Vagina (tissue), 2 donors: Measurements from ENCODE around the gene SBF2.

ENCODE experiments used
- POLR2A ChIP-seq, 2 donors: fragments of 450-650 bp; IDR thresholded peaks; one replicate each; pipeline ENCODE4 v1.6.1; 2017; ENCODE audit warnings: antibody characterized with exemption in 2 of 2, mild to moderate bottlenecking in 2 of 2, moderate library complexity in 2 of 2
- POLR2AphosphoS5 ChIP-seq, 2 donors: sonication (generic); formaldehyde crosslinking; IDR thresholded peaks; one replicate each; pipeline ENCODE4 v1.9.0; 2017; ENCODE audit warnings: antibody characterized with exemption in 2 of 2, mild to moderate bottlenecking in 2 of 2, low read depth in 1 of 2; ENCODE audit not compliant: insufficient read depth in 1 of 2
- TF ChIP-seq, protein P1 (sequence below), 3 experiments: fragments of 450-650 bp in 2 of 3; fragments of 200-600 bp in 1 of 3; sonication (generic) in 1 of 3; IDR thresholded peaks; one replicate each; pipeline ENCODE4 v1.5.1; 2017 to 2019; ENCODE audit warnings: antibody characterized with exemption in 3 of 3, mild to moderate bottlenecking in 2 of 3, moderate library complexity in 2 of 3

DNA sequence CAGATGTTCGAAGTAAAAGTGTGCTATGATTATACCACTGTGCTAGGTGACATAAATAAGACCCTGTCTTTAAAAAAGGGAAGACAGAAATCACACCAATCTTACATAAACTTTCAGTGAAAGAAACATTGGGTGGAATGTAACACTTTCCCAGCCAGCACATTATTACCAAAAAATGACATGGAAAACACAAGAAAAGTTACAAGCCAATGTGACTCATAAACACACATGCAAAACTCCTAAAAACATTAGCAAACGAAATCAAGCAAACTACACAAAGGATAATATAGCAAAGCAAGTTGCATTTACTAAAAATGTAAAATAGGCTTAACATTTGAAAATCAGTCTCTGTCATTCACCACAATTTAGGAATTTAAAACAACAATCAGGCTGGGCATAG, 47.0 kb downstream of the SBF2 start:
- TF ChIP-seq, protein P1, sequence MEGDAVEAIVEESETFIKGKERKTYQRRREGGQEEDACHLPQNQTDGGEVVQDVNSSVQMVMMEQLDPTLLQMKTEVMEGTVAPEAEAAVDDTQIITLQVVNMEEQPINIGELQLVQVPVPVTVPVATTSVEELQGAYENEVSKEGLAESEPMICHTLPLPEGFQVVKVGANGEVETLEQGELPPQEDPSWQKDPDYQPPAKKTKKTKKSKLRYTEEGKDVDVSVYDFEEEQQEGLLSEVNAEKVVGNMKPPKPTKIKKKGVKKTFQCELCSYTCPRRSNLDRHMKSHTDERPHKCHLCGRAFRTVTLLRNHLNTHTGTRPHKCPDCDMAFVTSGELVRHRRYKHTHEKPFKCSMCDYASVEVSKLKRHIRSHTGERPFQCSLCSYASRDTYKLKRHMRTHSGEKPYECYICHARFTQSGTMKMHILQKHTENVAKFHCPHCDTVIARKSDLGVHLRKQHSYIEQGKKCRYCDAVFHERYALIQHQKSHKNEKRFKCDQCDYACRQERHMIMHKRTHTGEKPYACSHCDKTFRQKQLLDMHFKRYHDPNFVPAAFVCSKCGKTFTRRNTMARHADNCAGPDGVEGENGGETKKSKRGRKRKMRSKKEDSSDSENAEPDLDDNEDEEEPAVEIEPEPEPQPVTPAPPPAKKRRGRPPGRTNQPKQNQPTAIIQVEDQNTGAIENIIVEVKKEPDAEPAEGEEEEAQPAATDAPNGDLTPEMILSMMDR (IDR thresholded peaks at IDR 0.05): no peak
- no peak for TF ChIP-seq POLR2A (IDR thresholded peaks at IDR 0.05)
- no peak for TF ChIP-seq POLR2AphosphoS5 (IDR thresholded peaks at IDR 0.05; ENCODE audit: insufficient read depth in 1 of 2, low read depth in 1 of 2)
